NCI-H526 (cell line): ENCODE measurements around the gene PIANP.

Experiments used
- DNase-seq, 2 experiments: peaks; one replicate each; lab custom pipeline; 2025; lab: John Stamatoyannopoulos, UW

PIANP gene

GRCh38 chr12:6703631-6704030, 3.0 kb upstream of the PIANP start:
- DNase-seq: peak in 1 of 2 experiments; percentile 50

- DNase-seq: no peak
These were observed 608 bp upstream of the PIANP start for GRCh38 chr12:6701078-6701768.

- DNase-seq: peak in 1 of 2 experiments; percentile 58
These were observed 498 bp downstream of the PIANP start for GRCh38 chr12:6699989-6700645.

GRCh38 chr12:6699259-6699988, 1.2 kb downstream of the PIANP start:
- DNase-seq: no peak

- DNase-seq: no peak
These were observed 2.1 kb downstream of the PIANP start for GRCh38 chr12:6698352-6699046.

- DNase-seq: peak in 1 of 2 experiments; percentile 49
These were observed 2.8 kb downstream of the PIANP start for GRCh38 chr12:6697584-6698351.

- DNase-seq: no peak
These were observed 3.7 kb downstream of the PIANP start for GRCh38 chr12:6696690-6697583.

- no peak for DNase-seq
These were observed 5.1 kb downstream of the PIANP start for GRCh38 chr12:6695313-6696045.

- no peak for DNase-seq
These were observed 5.9 kb downstream of the PIANP start for GRCh38 chr12:6694701-6695100.

GRCh38 chr12:6693832-6694355, 6.7 kb downstream of the PIANP start:
- no peak for DNase-seq

- no peak for DNase-seq
These were observed 7.7 kb downstream of the PIANP start for GRCh38 chr12:6692888-6693287.

GRCh38 chr12:6691473-6691872, 9.1 kb downstream of the PIANP start:
- no peak for DNase-seq

- DNase-seq: peak; percentile 98 to 99
These were observed 11.4 kb downstream of the PIANP start, which contains the start of gene ZNF384 for GRCh38 chr12:6688999-6689882. TSS of gene ZNF384 (minus strand) at chr12:6689375. CDS start at chr12:6679520, 9,855 bp downstream.

- DNase-seq: peak in 1 of 2 experiments; percentile 77
These were observed 12.0 kb downstream of the PIANP start for GRCh38 chr12:6688543-6688998.

GRCh38 chr12:6685814-6686213, 14.8 kb downstream of the PIANP start:
- no peak for DNase-seq

GRCh38 chr12:6684609-6685008, 16.0 kb downstream of the PIANP start:
- DNase-seq: peak; percentile 20 to 55

- DNase-seq: no peak
These were observed 23.7 kb downstream of the PIANP start for GRCh38 chr12:6676962-6677361.

GRCh38 chr12:6672143-6672542, 28.5 kb downstream of the PIANP start:
- no peak for DNase-seq
